Natural killer cell treated with Interleukin-12 subunit alpha and Interleukin-12 subunit beta and Interleukin-15 and Interleukin-18, amount 100 ng/mL, for 72 hours (primary cell): Measurements from ENCODE around the gene CERS6. TPM values are rescaled to one million over a fixed set of nuclear protein-coding genes. Genes with fewer than 3 reads are reported as not detected.
"Not testable (repeated sequence)": the region's sequence is repeated elsewhere in the genome, so short reads cannot be mapped to it uniquely, and the experiment has no call there.

ENCODE experiments used
- ATAC-seq, 2 donors: fragments of 150-1000 bp; cut with Tn5 transposase in 1 of 2; sonication (Bioruptor Pico), chemical (Tn5 transposase) in 1 of 2; 2 replicates each; pipeline ENCODE4 v1.10.0; 2021
- DNase-seq: peaks from one replicate; pipeline ENCODE4 v3.0.0; 2022; ENCODE audit warnings: low spot score
- H3K27ac Mint-ChIP-seq, 2 donors: 1 replicate in 1 of 2; 2 replicates in 1 of 2; pipeline ENCODE4 v1.8.0; 2022; ENCODE audit warnings: mixed read lengths in 2 of 2, mild to moderate bottlenecking in 1 of 2, moderate library complexity in 1 of 2
- H3K27me3 Mint-ChIP-seq, 2 donors: 1 replicate in 1 of 2; 2 replicates in 1 of 2; pipeline ENCODE4 v1.8.0; 2022; ENCODE audit warnings: mixed read lengths in 2 of 2
- H3K36me3 Mint-ChIP-seq: one replicate; pipeline ENCODE4 v1.8.0; 2022; ENCODE audit warnings: mixed read lengths
- H3K4me1 Mint-ChIP-seq, 2 donors: 1 replicate in 1 of 2; 2 replicates in 1 of 2; pipeline ENCODE4 v1.8.0; 2022; ENCODE audit warnings: low read depth in 2 of 2, mixed read lengths in 2 of 2, mild to moderate bottlenecking in 1 of 2
- H3K4me3 Mint-ChIP-seq: one replicate; pipeline ENCODE4 v1.8.0; 2022; ENCODE audit warnings: mixed read lengths
- H3K9me3 Mint-ChIP-seq: 2 replicates; pipeline ENCODE4 v1.8.0; 2022; ENCODE audit warnings: mixed read lengths
- total RNA-seq, 2 donors: library from RNA; stranded (reverse); gene quantifications; one replicate each; pipeline ENCODE4 v1.2.3, GENCODE V29; 2022

CERS6 gene
- total RNA-seq, 2 donors from 2014 or later: 17.8 to 19.5 TPM

GRCh38 chr2:168765401-168765800, 309.3 kb downstream of the CERS6 start:
- H3K36me3 Mint-ChIP-seq: no peaks in the 10 kb centered on the region
- DNase-seq (no peak), ATAC-seq (no peak)
- no peaks in the 10 kb centered on the region for H3K9me3 Mint-ChIP-seq
- peaks cover 0 to 3% of the 10 kb centered on the region in 2 donors for H3K4me1 Mint-ChIP-seq
- no peak overlapping the region for H3K4me3 Mint-ChIP-seq
- no peaks in the 10 kb centered on the region for H3K27me3 Mint-ChIP-seq
- no peak overlapping the region for H3K27ac Mint-ChIP-seq

DNA sequence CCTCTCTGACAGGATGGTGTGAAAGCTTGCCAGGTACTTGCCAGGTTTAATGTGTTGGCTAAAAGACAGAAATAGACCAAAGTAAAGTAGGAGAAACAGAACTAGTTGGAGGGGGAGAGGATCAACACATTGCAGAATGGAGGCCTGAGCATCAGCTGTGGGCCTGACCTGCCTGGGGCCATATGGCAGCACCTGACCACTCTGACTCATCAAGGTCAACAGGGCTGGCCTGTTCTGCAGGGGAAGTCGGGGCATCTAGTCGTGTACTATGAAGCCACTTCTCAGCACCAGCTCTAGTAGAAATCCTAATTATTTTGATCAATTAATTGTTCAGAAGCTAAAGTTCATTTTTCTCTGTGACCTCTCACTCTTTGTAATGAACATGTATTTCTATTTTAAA, 310.5 kb downstream of the CERS6 start:
- no peaks in the 10 kb centered on the region for H3K27me3 Mint-ChIP-seq
- ATAC-seq: no peak
- H3K27ac Mint-ChIP-seq: no peak overlapping the region
- no peak overlapping the region for H3K4me3 Mint-ChIP-seq
- no peaks in the 10 kb centered on the region for H3K36me3 Mint-ChIP-seq
- DNase-seq: no peak
- H3K4me1 Mint-ChIP-seq: peaks cover 0 to 3% of the 10 kb centered on the region in 2 donors
- no peaks in the 10 kb centered on the region for H3K9me3 Mint-ChIP-seq

- DNase-seq (no peak), ATAC-seq (no peak)
- H3K27me3 Mint-ChIP-seq: no peaks in the 10 kb centered on the region
- H3K4me1 Mint-ChIP-seq: peaks cover 0 to 3% of the 10 kb centered on the region in 2 donors
- H3K4me3 Mint-ChIP-seq: no peak overlapping the region
- H3K27ac Mint-ChIP-seq: no peak overlapping the region
- no peaks in the 10 kb centered on the region for H3K36me3 Mint-ChIP-seq
- no peaks in the 10 kb centered on the region for H3K9me3 Mint-ChIP-seq
These were observed 311.2 kb downstream of the CERS6 start for GRCh38 chr2:168767258-168767657.

DNA sequence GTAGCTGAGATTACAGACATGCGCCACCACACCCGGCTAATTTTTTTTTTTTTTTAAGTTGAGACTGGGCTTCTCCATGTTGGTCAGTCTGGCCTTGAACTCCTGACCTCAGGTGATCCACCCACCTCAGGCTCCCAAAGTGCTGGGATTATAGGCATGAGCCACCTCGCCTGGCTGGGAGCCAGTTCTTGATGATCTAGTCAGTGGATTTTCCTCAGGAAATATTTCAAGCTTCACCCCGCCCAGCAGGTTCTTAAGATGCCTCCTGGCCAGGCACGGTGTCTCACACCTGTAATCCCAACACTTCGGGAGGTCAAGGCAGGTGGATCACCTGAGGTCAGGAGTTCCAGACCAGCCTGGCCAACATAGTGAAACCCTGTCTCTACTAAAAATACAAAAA, 312.3 kb downstream of the CERS6 start:
- ATAC-seq, H3K4me1 Mint-ChIP-seq, H3K4me3 Mint-ChIP-seq, H3K27me3 Mint-ChIP-seq, H3K9me3 Mint-ChIP-seq, H3K36me3 Mint-ChIP-seq, H3K27ac Mint-ChIP-seq, DNase-seq: not testable (repeated sequence)

- H3K4me3 Mint-ChIP-seq: no peak overlapping the region
- no peaks in the 10 kb centered on the region for H3K9me3 Mint-ChIP-seq
These were observed 314.7 kb downstream of the CERS6 start for GRCh38 chr2:168770796-168771195.

DNA sequence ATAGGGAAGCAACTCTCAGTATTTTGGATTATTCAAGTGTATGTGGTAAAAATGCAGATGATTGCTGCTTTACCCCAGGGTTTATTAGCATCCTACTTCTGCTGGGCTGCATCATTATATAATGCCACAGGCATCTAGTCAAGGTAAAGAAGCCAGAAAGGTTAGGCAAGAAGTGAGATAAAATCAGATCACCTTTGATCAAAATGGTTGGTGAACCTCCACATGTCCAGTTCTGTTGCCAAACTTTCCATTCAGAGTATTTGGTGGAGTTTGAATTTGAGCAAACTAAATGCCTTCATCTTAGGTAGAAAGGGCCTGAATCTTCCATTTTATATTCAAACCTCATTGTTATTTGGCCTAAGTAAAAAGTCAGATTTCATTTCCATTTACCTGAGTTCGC, 316.6 kb downstream of the CERS6 start:
- no peaks in the 10 kb centered on the region for H3K27me3 Mint-ChIP-seq
- no peaks in the 10 kb centered on the region for H3K4me1 Mint-ChIP-seq
- no peaks in the 10 kb centered on the region for H3K9me3 Mint-ChIP-seq
- no peaks in the 10 kb centered on the region for H3K36me3 Mint-ChIP-seq
- DNase-seq: no peak
- H3K4me3 Mint-ChIP-seq: no peak overlapping the region
- no peak overlapping the region for H3K27ac Mint-ChIP-seq
- ATAC-seq: no peak

More at GRCh38 chr2:168770796-168771195, 314.7 kb downstream of the CERS6 start:
- ATAC-seq: no peak
- Mint-ChIP-seq H3K27me3 (no peaks in the 10 kb centered on the region), H3K27ac (no peak overlapping the region), H3K4me1 (peaks cover 0 to 3% of the 10 kb centered on the region in 2 donors), H3K36me3 (no peaks in the 10 kb centered on the region)
- no peak for DNase-seq

DNA sequence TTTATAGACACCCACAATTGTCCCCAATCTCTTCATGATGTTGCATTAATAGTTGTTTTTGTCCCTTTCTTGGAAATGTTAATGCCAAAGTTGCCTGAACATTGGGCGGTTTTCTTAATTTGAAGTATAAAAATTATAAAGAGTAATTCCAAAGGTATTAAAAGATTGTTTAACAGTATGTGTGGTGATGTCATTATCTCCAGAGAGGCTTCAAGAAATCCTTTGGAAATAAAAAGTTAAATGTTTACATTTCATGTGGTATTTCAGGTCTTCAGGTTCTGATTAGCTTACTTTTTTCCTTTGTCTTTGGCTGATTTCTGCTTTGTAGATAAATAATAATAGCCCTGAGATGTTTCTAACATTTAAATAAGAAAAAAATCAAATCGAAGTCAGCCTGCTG, 317.1 kb downstream of the CERS6 start:
- Mint-ChIP-seq H3K4me3 (no peak overlapping the region), H3K36me3 (no peaks in the 10 kb centered on the region), H3K9me3 (no peaks in the 10 kb centered on the region), H3K4me1 (no peaks in the 10 kb centered on the region), H3K27ac (no peak overlapping the region), H3K27me3 (no peaks in the 10 kb centered on the region)
- no peak for DNase-seq
- no peak for ATAC-seq

- H3K9me3 Mint-ChIP-seq: no peaks in the 10 kb centered on the region
- H3K4me3 Mint-ChIP-seq: no peak overlapping the region
- ATAC-seq (no peak), DNase-seq (no peak)
- H3K27ac Mint-ChIP-seq: no peak overlapping the region
- H3K4me1 Mint-ChIP-seq: no peaks in the 10 kb centered on the region
- H3K36me3 Mint-ChIP-seq: no peaks in the 10 kb centered on the region
- H3K27me3 Mint-ChIP-seq: no peaks in the 10 kb centered on the region
These were observed 317.8 kb downstream of the CERS6 start for GRCh38 chr2:168773719-168774521.

DNA sequence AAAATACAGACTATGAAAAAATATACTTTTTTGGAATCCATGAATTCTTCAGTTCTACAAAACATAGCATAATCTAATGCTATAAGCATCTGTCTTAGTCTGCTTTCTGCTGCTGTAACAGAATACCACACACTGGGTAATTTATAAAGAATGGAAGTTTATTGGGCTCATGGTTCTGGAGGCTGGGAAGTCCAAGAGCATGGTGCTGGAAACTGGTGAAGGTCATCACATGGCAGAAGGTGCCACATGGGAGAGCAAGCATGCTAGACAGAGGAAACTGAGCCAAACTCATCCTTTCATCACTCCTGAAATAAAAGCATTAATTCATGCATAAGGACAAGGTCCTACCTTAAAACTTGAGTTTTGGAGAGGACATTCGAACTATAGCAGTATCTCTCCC, 319.8 kb downstream of the CERS6 start:
- Mint-ChIP-seq H3K36me3 (no peaks in the 10 kb centered on the region), H3K9me3 (no peaks in the 10 kb centered on the region), H3K4me1 (no peaks in the 10 kb centered on the region), H3K27ac (no peak overlapping the region), H3K4me3 (no peak overlapping the region), H3K27me3 (no peaks in the 10 kb centered on the region)
- no peak for DNase-seq
- no peak for ATAC-seq

DNA sequence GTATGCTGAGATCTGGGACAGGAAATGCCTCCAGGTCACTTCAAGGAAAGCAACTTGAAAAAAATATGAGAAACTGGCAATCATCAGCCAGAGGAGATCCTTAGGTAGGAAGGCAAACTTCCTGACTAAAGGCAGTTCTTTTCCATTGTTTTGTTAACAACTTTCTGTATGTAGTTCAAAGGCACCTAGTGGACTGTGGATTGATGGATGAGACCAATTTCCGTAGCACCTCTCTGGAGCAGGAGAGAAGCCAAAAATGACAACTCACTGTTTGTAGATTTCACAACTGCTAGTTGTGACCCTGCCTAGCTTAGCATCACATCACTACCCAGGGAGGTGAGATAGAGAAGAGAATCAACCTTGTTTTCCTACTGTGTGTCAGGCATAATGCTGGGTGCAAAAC, 324.6 kb downstream of the CERS6 start:
- no peak overlapping the region for H3K27ac Mint-ChIP-seq
- H3K4me1 Mint-ChIP-seq: peaks cover 0 to 5% of the 10 kb centered on the region in 2 donors
- DNase-seq: no peak
- no peaks in the 10 kb centered on the region for H3K36me3 Mint-ChIP-seq
- no peak overlapping the region for H3K4me3 Mint-ChIP-seq
- H3K9me3 Mint-ChIP-seq: no peaks in the 10 kb centered on the region
- no peaks in the 10 kb centered on the region for H3K27me3 Mint-ChIP-seq
- no peak for ATAC-seq

DNA sequence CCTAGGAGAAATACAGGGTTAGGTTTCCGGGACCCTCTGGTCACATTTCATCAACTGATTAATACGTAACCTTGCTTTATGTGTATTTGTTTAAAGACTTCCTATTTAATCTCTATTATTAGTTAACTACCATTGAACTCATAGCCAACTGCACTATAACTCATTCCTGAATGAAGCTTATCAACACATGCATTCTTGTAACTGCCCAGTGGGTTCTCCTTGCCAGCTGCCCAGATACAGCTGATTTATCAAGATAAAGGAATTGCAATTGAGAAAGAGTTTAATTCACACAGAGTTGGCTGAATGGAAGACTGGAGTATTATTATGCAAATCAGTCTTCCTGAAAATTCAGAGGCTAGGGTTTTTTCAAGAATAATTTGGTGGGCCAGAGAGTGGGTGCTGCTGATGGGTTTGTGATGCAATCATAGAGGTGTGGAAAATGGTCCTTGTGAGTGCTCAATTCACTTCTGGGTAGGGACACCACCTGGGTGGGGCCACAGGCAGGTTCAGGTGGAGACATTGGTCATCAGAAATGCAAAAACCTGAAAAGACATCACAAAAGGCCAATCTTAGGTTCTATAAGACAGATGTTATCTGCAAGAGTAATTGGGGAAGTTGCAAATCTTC, 325.2 kb downstream of the CERS6 start:
- no peak overlapping the region for H3K4me3 Mint-ChIP-seq
- peaks cover 0 to 5% of the 10 kb centered on the region in 2 donors for H3K4me1 Mint-ChIP-seq
- H3K36me3 Mint-ChIP-seq: no peaks in the 10 kb centered on the region
- DNase-seq (no peak), ATAC-seq (no peak)
- no peaks in the 10 kb centered on the region for H3K9me3 Mint-ChIP-seq
- H3K27me3 Mint-ChIP-seq: no peaks in the 10 kb centered on the region
- no peak overlapping the region for H3K27ac Mint-ChIP-seq

DNA sequence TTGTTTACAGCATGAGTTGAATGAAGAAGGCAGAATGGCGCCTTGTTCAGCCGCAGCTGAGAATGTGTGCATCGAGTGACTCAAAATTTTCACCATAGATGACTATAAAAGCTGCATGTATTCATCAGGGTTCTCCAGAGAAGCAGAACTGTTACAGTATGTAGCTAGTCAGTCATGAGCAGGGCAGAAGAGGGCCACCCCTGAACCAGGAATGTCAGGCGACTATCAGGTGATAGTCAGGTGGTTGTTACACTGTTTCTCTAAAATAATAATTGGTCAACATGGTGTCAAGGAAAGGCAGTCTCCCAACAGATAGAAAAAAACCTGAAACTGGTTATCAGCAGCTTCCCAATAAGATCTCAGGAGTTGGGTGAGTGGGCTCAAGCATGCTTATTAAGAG, 326.2 kb downstream of the CERS6 start:
- ATAC-seq (no peak), DNase-seq (no peak)
- Mint-ChIP-seq H3K4me1 (peaks cover 0 to 5% of the 10 kb centered on the region in 2 donors), H3K36me3 (no peaks in the 10 kb centered on the region), H3K9me3 (no peaks in the 10 kb centered on the region), H3K27ac (no peak overlapping the region), H3K27me3 (peaks cover 0 to under 1% of the 10 kb centered on the region in 2 donors), H3K4me3 (no peak overlapping the region)

DNA sequence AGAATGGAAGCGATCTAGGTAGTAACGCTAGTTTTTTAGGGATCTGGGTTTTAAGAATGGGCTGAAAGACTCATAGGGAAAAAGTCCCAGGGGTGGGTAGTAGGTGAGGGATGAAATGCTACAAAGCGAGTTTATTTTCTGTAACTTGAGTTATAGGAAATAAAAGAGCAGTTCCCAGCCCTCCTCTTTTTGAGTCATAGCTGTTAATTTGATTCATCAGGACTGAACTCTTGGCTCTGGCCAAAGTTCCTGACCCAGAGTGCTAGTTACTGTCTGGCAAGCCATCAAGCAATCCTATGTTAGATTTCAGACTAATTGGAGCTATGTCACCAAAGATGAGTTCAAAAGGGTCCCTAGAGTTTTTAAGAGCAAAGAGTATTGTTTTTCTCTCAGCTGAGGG, 328.9 kb downstream of the CERS6 start:
- Mint-ChIP-seq H3K9me3 (no peaks in the 10 kb centered on the region), H3K27ac (no peak overlapping the region), H3K27me3 (peaks cover 0 to 13% of the 10 kb centered on the region in 2 donors), H3K4me1 (peaks cover 0 to 5% of the 10 kb centered on the region in 2 donors), H3K4me3 (no peak overlapping the region), H3K36me3 (no peaks in the 10 kb centered on the region)
- no peak for ATAC-seq
- no peak for DNase-seq

- DNase-seq: no peak
- peaks cover 0 to 2% of the 10 kb centered on the region in 2 donors for H3K4me1 Mint-ChIP-seq
- H3K27ac Mint-ChIP-seq: no peak overlapping the region
- H3K4me3 Mint-ChIP-seq: no peak overlapping the region
- no peaks in the 10 kb centered on the region for H3K9me3 Mint-ChIP-seq
- no peaks in the 10 kb centered on the region for H3K36me3 Mint-ChIP-seq
- H3K27me3 Mint-ChIP-seq: peaks cover 0 to 13% of the 10 kb centered on the region in 2 donors
- peak; percentile 36 to 55 for ATAC-seq
These were observed 331.2 kb downstream of the CERS6 start for GRCh38 chr2:168787098-168787781.
